ENCODE data around the gene SIMC1.
"Not testable (repeated sequence)": the region's sequence is repeated elsewhere in the genome, so short reads cannot be mapped to it uniquely, and the experiment has no call there.

The SIMC1 gene

GRCh38 chr5:176237971-176238644, at the start of gene SIMC1:
Gene SIMC1, plus strand, starts transcription at chr5:176238424. Its CDS starts 85 bp downstream, at chr5:176238509.
- not testable (repeated sequence) for DNase-seq

GRCh38 chr5:176188506-176189193, 49.6 kb upstream of the SIMC1 start:
- DNase-seq: no peak

GRCh38 chr5:176189857-176190256, 48.4 kb upstream of the SIMC1 start:
- DNase-seq: no peak

- DNase-seq: no peak
These were observed 47.1 kb upstream of the SIMC1 start for GRCh38 chr5:176190886-176191755.

- no peak for DNase-seq
These were observed 46.0 kb upstream of the SIMC1 start for GRCh38 chr5:176192094-176192721.

GRCh38 chr5:176192722-176193117, 45.5 kb upstream of the SIMC1 start:
- not testable (repeated sequence) for DNase-seq

- DNase-seq: not testable (repeated sequence)
These were observed 44.6 kb upstream of the SIMC1 start for GRCh38 chr5:176193636-176194035.

- DNase-seq: not testable (repeated sequence)
These were observed 43.8 kb upstream of the SIMC1 start for GRCh38 chr5:176194238-176195083.

GRCh38 chr5:176195084-176195413, 43.2 kb upstream of the SIMC1 start:
- not testable (repeated sequence) for DNase-seq

- not testable (repeated sequence) for DNase-seq
These were observed 42.6 kb upstream of the SIMC1 start for GRCh38 chr5:176195487-176196207.

- not testable (repeated sequence) for DNase-seq
These were observed 41.4 kb upstream of the SIMC1 start for GRCh38 chr5:176196781-176197180.

- DNase-seq: not testable (repeated sequence)
These were observed 40.9 kb upstream of the SIMC1 start for GRCh38 chr5:176197234-176197858.

- not testable (repeated sequence) for DNase-seq
These were observed 39.9 kb upstream of the SIMC1 start for GRCh38 chr5:176198299-176198698.

GRCh38 chr5:176198991-176199733, 39.1 kb upstream of the SIMC1 start:
- DNase-seq: not testable (repeated sequence)

GRCh38 chr5:176199803-176200399, 38.3 kb upstream of the SIMC1 start:
- not testable (repeated sequence) for DNase-seq

GRCh38 chr5:176201811-176202210, 36.4 kb upstream of the SIMC1 start:
- DNase-seq: no peak

GRCh38 chr5:176203086-176203485, 35.1 kb upstream of the SIMC1 start:
- no peak for DNase-seq

GRCh38 chr5:176203535-176203934, 34.7 kb upstream of the SIMC1 start:
- not testable (repeated sequence) for DNase-seq

GRCh38 chr5:176214466-176215021, 23.7 kb upstream of the SIMC1 start:
- DNase-seq: not testable (repeated sequence)

Data from SIG-M5 (cell line).